Measurements from ENCODE around the gene ADM2.
"Not testable (repeated sequence)": the region's sequence is repeated elsewhere in the genome, so short reads cannot be mapped to it uniquely, and the experiment has no call there.

The ADM2 gene

GRCh38 chr22:50507991-50508884, 26.9 kb downstream of the ADM2 start, which contains the start of gene NCAPH2:
NCAPH2 (plus strand) TSS chr22:50508224; CDS start chr22:50508338, 114 bp downstream.
- peak; percentile 99 for DNase-seq

- no peak for DNase-seq
Measured at GRCh38 chr22:50508897-50509296, 27.6 kb downstream of the ADM2 start.

- no peak for DNase-seq
Measured at GRCh38 chr22:50513175-50513574, 31.8 kb downstream of the ADM2 start.

GRCh38 chr22:50516068-50516467, 34.7 kb downstream of the ADM2 start:
- no peak for DNase-seq

- DNase-seq, result no peak
Measured at GRCh38 chr22:50516891-50517290, 35.5 kb downstream of the ADM2 start.

GRCh38 chr22:50517495-50518260, 36.3 kb downstream of the ADM2 start:
- no peak for DNase-seq

- no peak for DNase-seq
Measured at GRCh38 chr22:50518606-50519005, 37.3 kb downstream of the ADM2 start.

- no peak for DNase-seq
Measured at GRCh38 chr22:50519151-50519550, 37.8 kb downstream of the ADM2 start.

- not testable (repeated sequence) for DNase-seq
Measured at GRCh38 chr22:50520184-50520583, 38.8 kb downstream of the ADM2 start.

GRCh38 chr22:50520826-50521453, 39.6 kb downstream of the ADM2 start:
- no peak for DNase-seq

GRCh38 chr22:50521710-50522109, 40.4 kb downstream of the ADM2 start:
- no peak for DNase-seq

- no peak for DNase-seq
Measured at GRCh38 chr22:50522208-50522805, 41.0 kb downstream of the ADM2 start.

- DNase-seq, result no peak
Measured at GRCh38 chr22:50522806-50523438, 41.6 kb downstream of the ADM2 start.

- DNase-seq, result no peak
Measured at GRCh38 chr22:50523458-50523805, 42.1 kb downstream of the ADM2 start.

GRCh38 chr22:50523806-50524675, 42.7 kb downstream of the ADM2 start:
- no peak for DNase-seq

GRCh38 chr22:50524676-50525103, 43.3 kb downstream of the ADM2 start:
- DNase-seq, result no peak

GRCh38 chr22:50525104-50525857, 43.9 kb downstream of the ADM2 start, which contains the start of gene SCO2:
SCO2 (minus strand) TSS chr22:50525598; CDS start chr22:50524411, 1,187 bp downstream.
- DNase-seq, result peak; percentile 98

GRCh38 chr22:50525858-50526107, 44.4 kb downstream of the ADM2 start:
- DNase-seq, result no peak

GRCh38 chr22:50526108-50526833, 44.9 kb downstream of the ADM2 start:
- DNase-seq, result peak; percentile 85

Measured in activated T-cell treated with anti-CD3 and anti-CD28 coated beads, Interleukin-2, amount 50 U/mL, for 1 hour (primary cell).